C4-2B (cell line): ENCODE results near the gene NMNAT2.

ENCODE experiments used
- H3K27ac ChIP-seq: fragments of 450-650 bp; 2 replicates; pipeline ENCODE4 v1.5.1; 2017
- ZFX ChIP-seq: fragments of 450-650 bp; IDR thresholded peaks from 2 replicates; pipeline ENCODE4 v1.6.1; 2017
- TF ChIP-seq, protein P1 (sequence below): fragments of 450-650 bp; conservative IDR thresholded peaks from 2 replicates; pipeline ENCODE4 v1.5.1; 2017; ENCODE audit warnings: mild to moderate bottlenecking

Gene NMNAT2

DNA sequence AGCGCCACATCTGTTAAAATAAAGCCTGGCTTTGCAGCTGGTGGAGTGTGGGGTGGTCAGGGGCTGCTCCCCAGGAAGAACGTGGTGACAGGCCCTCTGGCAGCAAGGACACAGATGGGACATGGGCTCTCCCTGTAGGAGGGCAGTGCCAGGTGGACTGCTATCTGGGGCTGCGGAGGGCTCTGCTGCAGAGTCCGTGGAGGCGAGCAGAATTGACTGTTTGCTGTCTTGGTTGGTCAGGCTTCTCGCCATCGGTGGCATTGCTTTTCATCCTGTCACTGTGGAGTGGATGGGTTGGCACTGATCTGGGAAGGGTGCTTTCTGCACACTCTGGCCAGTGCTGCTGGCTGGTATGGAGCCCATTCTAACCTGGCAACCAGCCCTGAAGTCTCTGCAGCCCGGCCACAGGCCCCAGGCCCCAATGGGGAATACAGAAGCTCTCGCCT is 129.1 kb downstream of the NMNAT2 start:
- TF ChIP-seq ZFX, result no peak
- TF ChIP-seq, protein P1, sequence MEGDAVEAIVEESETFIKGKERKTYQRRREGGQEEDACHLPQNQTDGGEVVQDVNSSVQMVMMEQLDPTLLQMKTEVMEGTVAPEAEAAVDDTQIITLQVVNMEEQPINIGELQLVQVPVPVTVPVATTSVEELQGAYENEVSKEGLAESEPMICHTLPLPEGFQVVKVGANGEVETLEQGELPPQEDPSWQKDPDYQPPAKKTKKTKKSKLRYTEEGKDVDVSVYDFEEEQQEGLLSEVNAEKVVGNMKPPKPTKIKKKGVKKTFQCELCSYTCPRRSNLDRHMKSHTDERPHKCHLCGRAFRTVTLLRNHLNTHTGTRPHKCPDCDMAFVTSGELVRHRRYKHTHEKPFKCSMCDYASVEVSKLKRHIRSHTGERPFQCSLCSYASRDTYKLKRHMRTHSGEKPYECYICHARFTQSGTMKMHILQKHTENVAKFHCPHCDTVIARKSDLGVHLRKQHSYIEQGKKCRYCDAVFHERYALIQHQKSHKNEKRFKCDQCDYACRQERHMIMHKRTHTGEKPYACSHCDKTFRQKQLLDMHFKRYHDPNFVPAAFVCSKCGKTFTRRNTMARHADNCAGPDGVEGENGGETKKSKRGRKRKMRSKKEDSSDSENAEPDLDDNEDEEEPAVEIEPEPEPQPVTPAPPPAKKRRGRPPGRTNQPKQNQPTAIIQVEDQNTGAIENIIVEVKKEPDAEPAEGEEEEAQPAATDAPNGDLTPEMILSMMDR, result no peak
- no peak overlapping the region for H3K27ac ChIP-seq

DNA sequence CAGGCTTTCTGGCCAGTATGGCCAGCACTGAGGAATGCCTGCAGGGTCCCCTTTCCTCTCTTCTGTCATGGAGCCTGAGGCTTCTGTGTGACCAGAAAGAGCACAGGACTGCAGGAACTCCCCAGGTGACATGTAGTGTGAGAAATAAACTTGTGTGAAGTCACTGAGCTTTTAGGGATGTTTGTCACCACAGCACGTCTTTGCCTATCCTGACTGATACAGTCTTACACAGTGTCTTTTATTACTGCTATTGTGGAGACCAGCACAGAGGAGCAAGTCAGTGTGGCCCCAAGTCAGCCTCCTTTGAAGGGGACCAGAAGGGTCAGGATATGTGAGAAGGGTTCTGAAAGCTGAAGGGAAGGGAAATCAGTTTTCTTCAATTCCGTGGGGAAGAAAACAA is 129.6 kb downstream of the NMNAT2 start:
- H3K27ac ChIP-seq, result no peak overlapping the region
- TF ChIP-seq, protein P1, result no peak
- TF ChIP-seq ZFX, result no peak

- H3K27ac ChIP-seq, result no peak overlapping the region
- TF ChIP-seq, protein P1, result no peak
- no peak for TF ChIP-seq ZFX
Observed at GRCh38 chr1:183287191-183287675, 130.9 kb downstream of the NMNAT2 start.

DNA sequence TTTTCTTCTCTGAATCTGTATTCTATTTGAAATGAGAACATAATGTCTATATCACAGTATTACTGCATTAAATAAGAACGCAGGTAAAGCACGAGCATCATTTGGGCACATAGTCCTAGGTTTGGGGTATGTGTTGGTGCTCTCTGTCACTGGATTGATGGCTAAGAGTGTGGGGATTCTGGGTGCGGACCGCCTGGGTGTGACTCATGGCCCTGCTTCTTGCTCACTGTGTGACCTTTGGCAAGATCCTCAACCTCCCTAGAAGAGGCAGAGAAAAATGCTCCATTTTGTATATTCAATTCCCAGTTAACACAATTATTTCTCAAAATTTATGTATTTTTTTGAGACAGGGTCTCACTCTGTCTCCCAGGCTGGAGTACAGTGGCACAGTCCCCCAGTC is 132.4 kb downstream of the NMNAT2 start:
- no peak overlapping the region for H3K27ac ChIP-seq
- TF ChIP-seq ZFX, result no peak
- TF ChIP-seq, protein P1, result no peak

DNA sequence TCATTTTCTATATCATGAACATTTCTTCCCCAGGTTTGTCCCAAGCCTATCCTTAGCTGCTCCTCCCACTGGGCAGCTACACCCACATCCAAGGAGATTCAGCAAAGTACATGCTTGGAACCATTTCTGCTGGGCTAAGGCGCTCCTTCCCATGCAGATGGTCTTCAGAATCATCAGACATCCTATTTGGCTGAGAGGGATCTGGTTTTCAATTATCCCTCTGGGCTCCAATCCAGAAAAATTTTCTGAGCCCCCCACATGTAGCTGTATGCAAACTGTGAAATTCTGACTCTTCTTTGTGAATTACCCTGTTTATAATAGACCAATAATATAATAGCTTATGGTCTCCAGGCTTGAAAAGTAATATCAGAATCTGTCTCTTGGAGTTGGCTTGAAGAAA is 132.9 kb downstream of the NMNAT2 start:
- TF ChIP-seq, protein P1, result no peak
- TF ChIP-seq ZFX, result no peak

DNA sequence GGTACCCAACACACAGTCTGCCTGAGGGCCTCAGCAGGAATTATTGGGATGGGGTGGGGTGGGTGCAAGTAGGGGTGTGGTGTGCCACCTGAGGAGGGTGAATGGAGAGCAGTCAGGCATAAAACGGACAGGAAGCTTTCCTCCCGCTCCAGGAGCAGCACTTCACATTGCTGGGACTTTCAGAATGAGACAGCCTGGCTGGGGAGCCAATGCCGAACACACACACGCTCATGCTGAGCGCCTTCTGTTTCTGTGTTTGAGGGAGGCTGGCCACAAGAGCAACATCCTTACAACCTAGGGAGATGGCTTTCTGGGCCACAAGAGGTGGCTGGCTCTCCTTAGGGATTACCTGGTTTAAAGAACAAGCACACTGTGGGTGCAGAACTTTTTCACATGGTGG is 134.1 kb downstream of the NMNAT2 start:
- no peak overlapping the region for H3K27ac ChIP-seq
- no peak for TF ChIP-seq ZFX

More for the DNA sequence above, 132.9 kb downstream of the NMNAT2 start:
- no peak overlapping the region for H3K27ac ChIP-seq

DNA sequence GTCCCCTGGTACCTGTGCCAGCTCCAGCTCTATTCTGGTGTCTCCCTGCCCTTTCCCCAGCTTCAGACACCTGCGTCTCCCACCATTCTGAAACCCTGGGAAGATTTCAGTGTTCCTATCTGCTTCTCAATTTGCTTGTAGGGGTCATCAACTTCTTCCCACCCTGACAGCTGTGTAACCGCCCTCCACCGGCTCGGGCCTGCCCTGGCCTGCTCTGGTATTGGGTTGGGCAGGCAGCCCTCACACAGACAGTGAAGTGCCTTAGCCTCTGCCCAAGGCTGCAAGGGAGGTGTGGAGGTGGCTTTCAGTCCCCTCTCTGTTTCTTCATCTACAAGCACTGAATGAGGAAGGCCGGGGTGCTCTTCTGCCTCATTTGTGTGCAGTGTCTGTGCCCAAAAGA is 134.9 kb downstream of the NMNAT2 start:
- no peak for TF ChIP-seq ZFX
- no peak overlapping the region for H3K27ac ChIP-seq

GRCh38 chr1:183282101-183282855 is 135.9 kb downstream of the NMNAT2 start:
- TF ChIP-seq, protein P1, result no peak
- no peak for TF ChIP-seq ZFX
- H3K27ac ChIP-seq, result no peak overlapping the region
